Measurements from ENCODE around the gene KIF26A.

KIF26A gene

GRCh38 chr14:104212206-104213095 lies 74.1 kb downstream of the KIF26A start:
- no peak for DNase-seq

GRCh38 chr14:104213301-104214034 lies 75.1 kb downstream of the KIF26A start:
- no peak for DNase-seq

GRCh38 chr14:104214431-104215218 lies 76.2 kb downstream of the KIF26A start:
- DNase-seq: no peak

- DNase-seq: no peak
Measured at GRCh38 chr14:104215706-104216334, 77.4 kb downstream of the KIF26A start.

- no peak for DNase-seq
Measured at GRCh38 chr14:104216457-104216856, 78.1 kb downstream of the KIF26A start.

- no peak for DNase-seq
Measured at GRCh38 chr14:104217486-104218360, 79.3 kb downstream of the KIF26A start.

GRCh38 chr14:104218361-104219180 lies 80.2 kb downstream of the KIF26A start:
- DNase-seq: no peak

GRCh38 chr14:104219731-104220214 lies 81.4 kb downstream of the KIF26A start:
- DNase-seq: no peak

GRCh38 chr14:104220215-104221070 lies 82.1 kb downstream of the KIF26A start:
- no peak for DNase-seq

GRCh38 chr14:104221071-104221625 lies 82.8 kb downstream of the KIF26A start:
- DNase-seq: no peak

GRCh38 chr14:104221636-104222369 lies 83.4 kb downstream of the KIF26A start:
- DNase-seq: no peak

GRCh38 chr14:104222396-104223036 lies 84.1 kb downstream of the KIF26A start:
- no peak for DNase-seq

GRCh38 chr14:104223101-104224041 lies 85.0 kb downstream of the KIF26A start:
- no peak for DNase-seq

- no peak for DNase-seq
Measured at GRCh38 chr14:104224131-104224505, 85.7 kb downstream of the KIF26A start.

GRCh38 chr14:104224506-104225277 lies 86.3 kb downstream of the KIF26A start:
- no peak for DNase-seq

All from stimulated activated naive CD4-positive, alpha-beta T cell (primary cell).